SU-DHL-6 (cell line): ENCODE measurements around the gene VPS52.

Source experiments
- CTCF ChIP-seq: fragments of 200-600 bp; sonication (generic); IDR thresholded peaks from one replicate; pipeline ENCODE4 v1.5.1; 2017; ENCODE audit warnings: antibody characterized with exemption, mild to moderate bottlenecking, low read length, moderate library complexity; ENCODE audit not compliant: insufficient read depth, poor library complexity, severe bottlenecking
- EZH2phosphoT487 ChIP-seq: fragments of 200-600 bp; sonication (generic), shearing (Covaris generic); conservative IDR thresholded peaks from 2 replicates; pipeline ENCODE4 v1.6.1; 2018; ENCODE audit warnings: mild to moderate bottlenecking, antibody characterized with exemption, low read length, moderate library complexity, mixed read lengths

GRCh38 chr6:33290459-33290858, 18.8 kb upstream of the VPS52 start:
- TF ChIP-seq CTCF (no peak), EZH2phosphoT487 (no peak)
